CD14-positive monocyte (primary cell): ENCODE data around the gene DNAJC2. TPM values are rescaled to one million over a fixed set of nuclear protein-coding genes. Genes with fewer than 3 reads are reported as not detected.
"Not testable (repeated sequence)": the region's sequence is repeated elsewhere in the genome, so short reads cannot be mapped to it uniquely, and the experiment has no call there.

Experiments used
- DNase-seq, 3 donors: peaks; one replicate each; pipeline ENCODE4 v3.0.0-alpha.2; 2011 to 2022
- H2AFZ ChIP-seq: 2 replicates; pipeline ENCODE4 v1.6.0; 2012; ENCODE audit warnings: mild to moderate bottlenecking, low read depth, low read length, inconsistent platforms; ENCODE audit not compliant: insufficient read depth, poor library complexity, severe bottlenecking
- H3K27ac ChIP-seq, 2 donors: 1 replicate in 1 of 2; 2 replicates in 1 of 2; pipeline ENCODE4 v1.5.1; 2012 to 2013; ENCODE audit warnings: low read length in 2 of 2, control low read depth in 1 of 2, inconsistent platforms in 1 of 2, low read depth in 1 of 2, mild to moderate bottlenecking in 1 of 2
- H3K27me3 ChIP-seq, 2 donors: one replicate each; pipeline versions ENCODE4 v1.6.0 to v1.6.1; 2011 to 2013; ENCODE audit warnings: low read length in 2 of 2; ENCODE audit not compliant: control insufficient read depth in 2 of 2, insufficient read depth in 2 of 2
- H3K36me3 ChIP-seq, 2 donors: replicated peaks in 1 of 2; 1 replicate in 1 of 2; 2 replicates in 1 of 2; pipeline versions ENCODE4 v1.5.1 to v1.6.1; 2012 to 2013; ENCODE audit warnings: low read length in 2 of 2, control low read depth in 1 of 2, inconsistent platforms in 1 of 2, mild to moderate bottlenecking in 1 of 2; ENCODE audit not compliant: insufficient read depth in 2 of 2, control insufficient read depth in 1 of 2
- H3K4me1 ChIP-seq, 2 donors: 1 replicate in 1 of 2; 2 replicates in 1 of 2; pipeline versions ENCODE4 v1.5.1 to v1.6.1; 2012 to 2013; ENCODE audit warnings: low read length in 2 of 2, control low read depth in 1 of 2, inconsistent platforms in 1 of 2, mild to moderate bottlenecking in 1 of 2, moderate library complexity in 1 of 2; ENCODE audit not compliant: insufficient read depth in 2 of 2, control insufficient read depth in 1 of 2
- H3K4me2 ChIP-seq: replicated peaks from 2 replicates; pipeline ENCODE3; 2012; ENCODE audit warnings: low read length, moderate library complexity, mild to moderate bottlenecking; ENCODE audit not compliant: poor library complexity, severe bottlenecking; ENCODE audit errors: extremely low read depth
- H3K4me3 ChIP-seq, 3 experiments: fragments of 200-600 bp in 1 of 3; sonication (generic) in 1 of 3; replicated peaks in 1 of 3; 1 replicate in 2 of 3; 2 replicates in 1 of 3; pipeline ENCODE4 v1.5.1; 2011 to 2013; ENCODE audit warnings: low read length in 3 of 3, mild to moderate bottlenecking in 3 of 3, control low read depth in 2 of 3, low read depth in 2 of 3, inconsistent platforms in 1 of 3, moderate library complexity in 1 of 3
- H3K79me2 ChIP-seq: 2 replicates; pipeline ENCODE4 v1.6.0; 2012; ENCODE audit warnings: mild to moderate bottlenecking, control low read depth, inconsistent platforms, low read length, moderate library complexity; ENCODE audit not compliant: insufficient read depth
- H3K9ac ChIP-seq: 2 replicates; pipeline ENCODE4 v1.6.0; 2017; ENCODE audit warnings: low read length, mild to moderate bottlenecking; ENCODE audit not compliant: insufficient read depth, poor library complexity, severe bottlenecking
- H3K9me3 ChIP-seq, 2 donors: replicated peaks in 1 of 2; 1 replicate in 1 of 2; 2 replicates in 1 of 2; pipeline versions ENCODE4 v1.5.1 to v1.6.1; 2012 to 2013; ENCODE audit warnings: low read length in 2 of 2, control low read depth in 1 of 2; ENCODE audit not compliant: control insufficient read depth in 1 of 2, insufficient read depth in 1 of 2
- H4K20me1 ChIP-seq: 2 replicates; pipeline ENCODE4 v1.6.0; 2012; ENCODE audit warnings: mild to moderate bottlenecking, low read length, control low read depth, moderate library complexity; ENCODE audit not compliant: insufficient read depth
- H3K27ac Mint-ChIP-seq, 7 donors: one replicate each; pipeline ENCODE4 v1.8.0; 2020; ENCODE audit warnings: mild to moderate bottlenecking in 7 of 7, mixed read lengths in 7 of 7, moderate library complexity in 6 of 7, inconsistent platforms in 2 of 7
- H3K27me3 Mint-ChIP-seq, 3 donors: one replicate each; pipeline ENCODE4 v1.8.0; 2021 to 2022; ENCODE audit warnings: low read depth in 3 of 3, mild to moderate bottlenecking in 3 of 3, mixed read lengths in 3 of 3, moderate library complexity in 3 of 3, inconsistent platforms in 1 of 3
- H3K36me3 Mint-ChIP-seq, 2 donors: one replicate each; pipeline ENCODE4 v1.8.0; 2020; ENCODE audit warnings: mixed read lengths in 2 of 2, inconsistent platforms in 1 of 2, mild to moderate bottlenecking in 1 of 2
- H3K4me1 Mint-ChIP-seq: one replicate; pipeline ENCODE4 v1.8.0; 2020; ENCODE audit warnings: mild to moderate bottlenecking, mixed read lengths
- H3K4me3 Mint-ChIP-seq, 2 donors: one replicate each; pipeline ENCODE4 v1.8.0; 2020; ENCODE audit warnings: mild to moderate bottlenecking in 2 of 2, mixed read lengths in 2 of 2, moderate library complexity in 1 of 2
- H3K9me3 Mint-ChIP-seq, 7 donors: one replicate each; pipeline ENCODE4 v1.8.0; 2020 to 2022; ENCODE audit warnings: mixed read lengths in 7 of 7, mild to moderate bottlenecking in 6 of 7, moderate library complexity in 6 of 7, inconsistent platforms in 2 of 7
- WGBS: methylation state at CpG from one replicate; pipeline ENCODE4 v1.1.5; 2013; ENCODE audit warnings: missing lambda C conversion rate; ENCODE audit not compliant: insufficient coverage; 5-methylcytosine and 5-hydroxymethylcytosine counted together
- intact Hi-C, 2 donors: fragments of 100-400 bp; cut with micrococcal nuclease; formaldehyde crosslinking; loops; one replicate each; pipeline versions ENCODE4 v1.15.0 to v1.15.1; 2023
- polyA plus RNA-seq, 3 donors: library from polyadenylated mRNA; depleted of rRNA in 1 of 3; unstranded in 2 of 3; stranded (reverse) in 1 of 3; fragments of 300-500 nt in 2 of 3; fragments of >200 nt in 1 of 3; fragmentation: Illumina TruSeq in 2 of 3; gene quantifications; 1 replicate in 2 of 3; 2 replicates in 1 of 3; pipeline ENCODE4 v1.2.3, GENCODE V29; 2012 to 2021

Gene DNAJC2
- polyA plus RNA-seq, 3 donors: 5.6 to 18.6 (median 8.8) TPM

GRCh38 chr7:103279963-103280802, 64.4 kb downstream of the DNAJC2 start:
- peak overlapping the region; percentile 75 for H3K4me2 ChIP-seq
- H3K36me3 ChIP-seq, H4K20me1 ChIP-seq, H3K36me3 Mint-ChIP-seq, intact Hi-C loops, H3K79me2 ChIP-seq, H3K27me3 ChIP-seq, H3K9me3 ChIP-seq, H3K27ac ChIP-seq, H3K9me3 Mint-ChIP-seq: not testable (repeated sequence)
- peaks cover 14 to 22% (median 21%) of the 10 kb centered on the region in 3 donors for H3K27me3 Mint-ChIP-seq
- peak overlapping the region; percentile 48 to 78 (median 49) for H3K4me3 ChIP-seq
- peaks cover 9 to 17% of the 10 kb centered on the region in 2 donors for H3K4me1 ChIP-seq
- peak overlapping the region; percentile 90 to 98 for H3K4me3 Mint-ChIP-seq
- H3K9ac ChIP-seq: peak overlapping the region; percentile 29
- WGBS: under 1% methylated on average over 71 of the region's 71 CpGs
- DNase-seq: peak; percentile 16 to 56 (median 21)
- H3K27ac Mint-ChIP-seq: peak overlapping the region in 2 of 7 donors; percentile 51 to 53
- peak overlapping the region; percentile 82 for H2AFZ ChIP-seq
- H3K4me1 Mint-ChIP-seq: peaks cover 19% of the 10 kb centered on the region

GRCh38 chr7:103279636-103279962, 65.0 kb downstream of the DNAJC2 start:
- DNase-seq, H3K9me3 ChIP-seq, H3K9me3 Mint-ChIP-seq, intact Hi-C loops, H3K27me3 ChIP-seq, H3K36me3 ChIP-seq, H4K20me1 ChIP-seq, H3K27ac ChIP-seq, H3K79me2 ChIP-seq, H3K36me3 Mint-ChIP-seq: not testable (repeated sequence)
- Mint-ChIP-seq H3K4me3 (peak overlapping the region; percentile 90 to 98), H3K4me1 (peaks cover 19% of the 10 kb centered on the region), H3K27me3 (peaks cover 14 to 22% (median 21%) of the 10 kb centered on the region in 3 donors), H3K27ac (peak overlapping the region in 1 of 7 donors; percentile 74)
- WGBS: 0% methylated on average over 12 of the region's 12 CpGs
- Histone ChIP-seq H3K4me1 (peaks cover 9 to 17% of the 10 kb centered on the region in 2 donors), H3K4me3 (peak overlapping the region; percentile 48 to 78 (median 49)), H3K4me2 (peak overlapping the region; percentile 75), H2AFZ (peak overlapping the region; percentile 82), H3K9ac (peak overlapping the region; percentile 29)

DNA sequence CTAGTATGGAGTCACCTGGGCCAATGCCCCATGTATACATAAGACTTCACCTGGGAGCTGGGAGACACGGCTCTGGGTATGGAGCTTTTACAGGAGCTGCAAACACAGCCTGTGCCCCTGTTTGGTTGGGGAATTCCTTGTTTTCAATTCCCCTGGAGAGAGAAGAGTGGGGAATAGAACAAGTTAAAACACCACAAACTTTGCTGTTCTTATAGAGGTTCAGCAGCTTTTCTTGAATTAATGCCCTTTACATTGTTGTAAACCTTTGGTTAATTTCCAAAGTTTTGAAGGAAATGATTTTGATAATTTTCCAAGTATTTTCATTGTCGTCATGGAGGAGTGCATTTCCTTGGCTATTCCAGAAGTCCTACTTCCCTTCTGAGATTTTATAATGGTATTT, 66.4 kb downstream of the DNAJC2 start:
- H3K9ac ChIP-seq, H3K9me3 ChIP-seq, H3K79me2 ChIP-seq, H3K9me3 Mint-ChIP-seq, DNase-seq, H3K4me2 ChIP-seq, H3K4me3 ChIP-seq, H3K27ac Mint-ChIP-seq, H3K4me3 Mint-ChIP-seq, H3K36me3 ChIP-seq, H3K27ac ChIP-seq, H2AFZ ChIP-seq, H3K36me3 Mint-ChIP-seq, H3K27me3 ChIP-seq, H4K20me1 ChIP-seq, intact Hi-C loops: not testable (repeated sequence)
- Mint-ChIP-seq H3K27me3 (peaks cover 14 to 22% (median 21%) of the 10 kb centered on the region in 3 donors), H3K4me1 (peaks cover 19% of the 10 kb centered on the region)
- no CpG with 5 or more reads among the region's 2 CpGs for WGBS
- H3K4me1 ChIP-seq: peaks cover 9 to 17% of the 10 kb centered on the region in 2 donors

GRCh38 chr7:103274867-103275266, 69.7 kb downstream of the DNAJC2 start:
- H3K4me1 Mint-ChIP-seq, H3K9me3 ChIP-seq, H3K27me3 Mint-ChIP-seq, H3K9me3 Mint-ChIP-seq, H3K27me3 ChIP-seq, H3K79me2 ChIP-seq, H3K4me3 Mint-ChIP-seq, H3K27ac ChIP-seq, H3K27ac Mint-ChIP-seq, H3K4me2 ChIP-seq, H3K9ac ChIP-seq, intact Hi-C loops, H3K4me3 ChIP-seq, DNase-seq, H3K36me3 Mint-ChIP-seq, H2AFZ ChIP-seq, H3K4me1 ChIP-seq, H3K36me3 ChIP-seq, H4K20me1 ChIP-seq: not testable (repeated sequence)
- WGBS: 91% methylated on average over 3 of the region's 24 CpGs
